RPMI7951 (cell line): ENCODE data around the gene PIP5K1A. TPM values are rescaled to one million over a fixed set of nuclear protein-coding genes. Genes with fewer than 3 reads are reported as not detected.
"Not testable (repeated sequence)": the region's sequence is repeated elsewhere in the genome, so short reads cannot be mapped to it uniquely, and the experiment has no call there.

Source experiments
- DNase-seq: peaks from one replicate; pipeline ENCODE4 v3.0.0-alpha.2; 2012; ENCODE audit warnings: low read depth
- total RNA-seq: library from RNA; depleted of rRNA; stranded (reverse); fragments of >200 nt; shearing (Covaris generic); gene quantifications from 2 replicates; pipeline ENCODE4 v1.2.3, GENCODE V29; 2014; rRNA removed

Gene PIP5K1A
- 27.4 and 39.5 TPM in 2 replicates for total RNA-seq

GRCh38 chr1:151198254-151199127 lies at the start of gene PIP5K1A:
PIP5K1A (plus strand) TSS chr1:151198552; CDS start chr1:151198997, 445 bp downstream.
- DNase-seq: peak; percentile 97

GRCh38 chr1:151156515-151156819 lies 41.9 kb upstream of the PIP5K1A start, which contains the start of gene TNFAIP8L2:
TNFAIP8L2 (plus strand) TSS chr1:151156649; CDS start chr1:151158698, 2,049 bp downstream.
- no peak for DNase-seq

- DNase-seq: no peak
Measured at GRCh38 chr1:151157067-151157531, 41.3 kb upstream of the PIP5K1A start.

- DNase-seq: no peak
Measured at GRCh38 chr1:151158326-151158725, 40.0 kb upstream of the PIP5K1A start.

GRCh38 chr1:151158751-151159251 lies 39.6 kb upstream of the PIP5K1A start:
- DNase-seq: no peak

- no peak for DNase-seq
Measured at GRCh38 chr1:151159373-151159772, 39.0 kb upstream of the PIP5K1A start.

- DNase-seq: no peak
Measured at GRCh38 chr1:151164732-151165280, 33.5 kb upstream of the PIP5K1A start.

GRCh38 chr1:151165281-151165737 lies 33.0 kb upstream of the PIP5K1A start:
- peak; percentile 57 for DNase-seq

- DNase-seq: peak; percentile 99
Measured at GRCh38 chr1:151165738-151166504, 32.4 kb upstream of the PIP5K1A start, which contains the start of the genes LYSMD1 and SCNM1. LYSMD1 (minus strand) TSS chr1:151165902; CDS start chr1:151165258, 644 bp downstream. SCNM1 (plus strand) TSS chr1:151166144; CDS start chr1:151166153, 9 bp downstream.

- DNase-seq: peak; percentile 72
Measured at GRCh38 chr1:151166505-151166956, 31.8 kb upstream of the PIP5K1A start.

- no peak for DNase-seq
Measured at GRCh38 chr1:151167116-151167515, 31.2 kb upstream of the PIP5K1A start.

GRCh38 chr1:151171190-151171589 lies 27.2 kb upstream of the PIP5K1A start:
- no peak for DNase-seq

- DNase-seq: no peak
Measured at GRCh38 chr1:151175041-151175741, 23.2 kb upstream of the PIP5K1A start.

- DNase-seq: no peak
Measured at GRCh38 chr1:151175863-151176262, 22.5 kb upstream of the PIP5K1A start, which contains the start of gene TMOD4. TMOD4 (minus strand) TSS chr1:151175981; CDS start chr1:151174875, 1,106 bp downstream.

GRCh38 chr1:151176514-151177045 lies 21.8 kb upstream of the PIP5K1A start:
- no peak for DNase-seq

- DNase-seq: no peak
Measured at GRCh38 chr1:151184211-151184610, 14.1 kb upstream of the PIP5K1A start.

- no peak for DNase-seq
Measured at GRCh38 chr1:151187205-151187604, 11.1 kb upstream of the PIP5K1A start.

- DNase-seq: not testable (repeated sequence)
Measured at GRCh38 chr1:151188667-151189066, 9.7 kb upstream of the PIP5K1A start.

GRCh38 chr1:151189637-151190445 lies 8.5 kb upstream of the PIP5K1A start, which contains the start of gene VPS72:
VPS72 (minus strand) TSS chr1:151190197; CDS start chr1:151190121, 76 bp downstream.
- DNase-seq: peak; percentile 87

GRCh38 chr1:151192047-151192446 lies 6.3 kb upstream of the PIP5K1A start:
- no peak for DNase-seq
